Measurements from ENCODE around the gene RPRD1B. TPM values are rescaled to one million over a fixed set of nuclear protein-coding genes. Genes with fewer than 3 reads are reported as not detected.

RPRD1B gene
- total and polyA plus RNA-seq, 2 of the 13 experiments (the other 11 are each of a cell fraction or from before 2014, with no cell fraction given), result 31.1 to 41.5 TPM

DNA sequence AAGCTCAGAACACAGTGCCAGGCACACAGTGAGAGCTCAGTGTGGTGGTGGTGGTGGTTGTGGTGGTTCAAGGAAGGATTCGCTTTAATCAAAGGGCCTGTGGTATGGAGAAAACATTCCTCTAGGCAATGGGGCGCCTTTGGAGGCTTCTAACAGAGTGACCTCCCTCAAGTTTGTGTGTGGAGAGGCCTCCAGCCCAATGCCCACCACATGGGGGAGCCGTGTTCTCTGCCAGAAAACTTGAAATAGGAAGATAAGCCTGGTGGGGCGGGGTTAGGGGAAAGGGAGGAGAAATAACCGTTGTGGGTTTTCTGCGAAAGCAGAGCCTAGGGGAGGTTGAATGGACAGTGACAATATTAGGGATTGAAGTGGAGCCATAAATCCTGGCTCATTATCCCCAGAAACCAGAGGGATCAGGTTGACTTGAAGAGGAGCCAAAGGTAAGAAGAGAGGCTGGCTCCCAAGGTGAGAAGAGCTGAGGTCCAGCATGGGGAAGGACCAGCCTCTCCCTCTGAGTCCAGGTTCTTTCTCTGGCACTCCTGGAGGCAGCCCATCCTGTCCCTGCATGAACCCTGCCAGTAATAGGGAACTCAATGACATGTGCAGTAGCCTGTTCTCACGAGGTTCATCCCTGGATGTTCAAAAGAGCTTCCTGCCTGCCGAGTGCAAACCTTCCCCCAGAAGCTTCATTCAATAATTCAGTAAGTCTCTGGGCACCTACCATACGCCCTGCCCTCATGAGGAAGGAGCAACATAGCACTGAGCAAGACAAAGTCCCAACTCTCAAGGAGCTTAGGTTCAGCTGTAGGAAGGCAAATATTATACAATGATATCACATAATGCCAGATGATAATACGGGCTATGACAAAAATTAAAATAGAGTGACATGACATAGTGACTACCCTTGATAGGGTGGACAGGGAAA is 80.1 kb downstream of the RPRD1B start (continued):
- TF ChIP-seq, protein P1, sequence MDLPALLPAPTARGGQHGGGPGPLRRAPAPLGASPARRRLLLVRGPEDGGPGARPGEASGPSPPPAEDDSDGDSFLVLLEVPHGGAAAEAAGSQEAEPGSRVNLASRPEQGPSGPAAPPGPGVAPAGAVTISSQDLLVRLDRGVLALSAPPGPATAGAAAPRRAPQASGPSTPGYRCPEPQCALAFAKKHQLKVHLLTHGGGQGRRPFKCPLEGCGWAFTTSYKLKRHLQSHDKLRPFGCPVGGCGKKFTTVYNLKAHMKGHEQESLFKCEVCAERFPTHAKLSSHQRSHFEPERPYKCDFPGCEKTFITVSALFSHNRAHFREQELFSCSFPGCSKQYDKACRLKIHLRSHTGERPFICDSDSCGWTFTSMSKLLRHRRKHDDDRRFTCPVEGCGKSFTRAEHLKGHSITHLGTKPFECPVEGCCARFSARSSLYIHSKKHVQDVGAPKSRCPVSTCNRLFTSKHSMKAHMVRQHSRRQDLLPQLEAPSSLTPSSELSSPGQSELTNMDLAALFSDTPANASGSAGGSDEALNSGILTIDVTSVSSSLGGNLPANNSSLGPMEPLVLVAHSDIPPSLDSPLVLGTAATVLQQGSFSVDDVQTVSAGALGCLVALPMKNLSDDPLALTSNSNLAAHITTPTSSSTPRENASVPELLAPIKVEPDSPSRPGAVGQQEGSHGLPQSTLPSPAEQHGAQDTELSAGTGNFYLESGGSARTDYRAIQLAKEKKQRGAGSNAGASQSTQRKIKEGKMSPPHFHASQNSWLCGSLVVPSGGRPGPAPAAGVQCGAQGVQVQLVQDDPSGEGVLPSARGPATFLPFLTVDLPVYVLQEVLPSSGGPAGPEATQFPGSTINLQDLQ (CRISPR knock-in tag; IDR thresholded peaks at IDR 0.05), result no peak
- TF ChIP-seq ZNF432 (CRISPR knock-in tag; IDR thresholded peaks at IDR 0.05; ENCODE audit: borderline replicate concordance) (no peak), ZNF724P (CRISPR knock-in tag; IDR thresholded peaks at IDR 0.05; ENCODE audit: borderline replicate concordance) (no peak), ZNF678 (CRISPR knock-in tag; IDR thresholded peaks at IDR 0.05) (no peak), POLR2A (IDR thresholded peaks at IDR 0.05; ENCODE audit: insufficient read depth in 1 of 2, low read depth in 2 of 2, low read length in 2 of 2) (no peak), ZSCAN20 (CRISPR knock-in tag; IDR thresholded peaks at IDR 0.05; ENCODE audit: borderline replicate concordance) (no peak), TBL1XR1 (IDR thresholded peaks at IDR 0.05; ENCODE audit: borderline replicate concordance, low read length, partially characterized antibody) (no peak), NR2F6 (IDR thresholded peaks at IDR 0.05) (peak; percentile 34; the same call in 1 of the 2 replicates), NR2F6 (CRISPR knock-in tag; IDR thresholded peaks at IDR 0.05) (no peak), ETV5 (CRISPR knock-in tag; IDR thresholded peaks at IDR 0.05; ENCODE audit: borderline replicate concordance) (0 out of 2 replicates have a peak, but pooled peaks have one; percentile 15), PITX1 (CRISPR knock-in tag; IDR thresholded peaks at IDR 0.05) (no peak), SRSF1 (optimal IDR thresholded peaks at IDR 0.05; ENCODE audit: low read depth, low read length) (no peak), NR2F1 (CRISPR knock-in tag; IDR thresholded peaks at IDR 0.05) (no peak), ZNF367 (CRISPR knock-in tag; IDR thresholded peaks at IDR 0.05; ENCODE audit: borderline replicate concordance) (no peak), ZNF20 (CRISPR knock-in tag; IDR thresholded peaks at IDR 0.05) (no peak), MIER3 (CRISPR knock-in tag; IDR thresholded peaks at IDR 0.05; ENCODE audit: borderline replicate concordance) (no peak), KLF13 (CRISPR knock-in tag; IDR thresholded peaks at IDR 0.05) (no peak), JUNB (CRISPR knock-in tag; IDR thresholded peaks at IDR 0.05; ENCODE audit: borderline replicate concordance) (no peak), ZNF121 (CRISPR knock-in tag; IDR thresholded peaks at IDR 0.05) (no peak)
- TF ChIP-seq, protein P2, sequence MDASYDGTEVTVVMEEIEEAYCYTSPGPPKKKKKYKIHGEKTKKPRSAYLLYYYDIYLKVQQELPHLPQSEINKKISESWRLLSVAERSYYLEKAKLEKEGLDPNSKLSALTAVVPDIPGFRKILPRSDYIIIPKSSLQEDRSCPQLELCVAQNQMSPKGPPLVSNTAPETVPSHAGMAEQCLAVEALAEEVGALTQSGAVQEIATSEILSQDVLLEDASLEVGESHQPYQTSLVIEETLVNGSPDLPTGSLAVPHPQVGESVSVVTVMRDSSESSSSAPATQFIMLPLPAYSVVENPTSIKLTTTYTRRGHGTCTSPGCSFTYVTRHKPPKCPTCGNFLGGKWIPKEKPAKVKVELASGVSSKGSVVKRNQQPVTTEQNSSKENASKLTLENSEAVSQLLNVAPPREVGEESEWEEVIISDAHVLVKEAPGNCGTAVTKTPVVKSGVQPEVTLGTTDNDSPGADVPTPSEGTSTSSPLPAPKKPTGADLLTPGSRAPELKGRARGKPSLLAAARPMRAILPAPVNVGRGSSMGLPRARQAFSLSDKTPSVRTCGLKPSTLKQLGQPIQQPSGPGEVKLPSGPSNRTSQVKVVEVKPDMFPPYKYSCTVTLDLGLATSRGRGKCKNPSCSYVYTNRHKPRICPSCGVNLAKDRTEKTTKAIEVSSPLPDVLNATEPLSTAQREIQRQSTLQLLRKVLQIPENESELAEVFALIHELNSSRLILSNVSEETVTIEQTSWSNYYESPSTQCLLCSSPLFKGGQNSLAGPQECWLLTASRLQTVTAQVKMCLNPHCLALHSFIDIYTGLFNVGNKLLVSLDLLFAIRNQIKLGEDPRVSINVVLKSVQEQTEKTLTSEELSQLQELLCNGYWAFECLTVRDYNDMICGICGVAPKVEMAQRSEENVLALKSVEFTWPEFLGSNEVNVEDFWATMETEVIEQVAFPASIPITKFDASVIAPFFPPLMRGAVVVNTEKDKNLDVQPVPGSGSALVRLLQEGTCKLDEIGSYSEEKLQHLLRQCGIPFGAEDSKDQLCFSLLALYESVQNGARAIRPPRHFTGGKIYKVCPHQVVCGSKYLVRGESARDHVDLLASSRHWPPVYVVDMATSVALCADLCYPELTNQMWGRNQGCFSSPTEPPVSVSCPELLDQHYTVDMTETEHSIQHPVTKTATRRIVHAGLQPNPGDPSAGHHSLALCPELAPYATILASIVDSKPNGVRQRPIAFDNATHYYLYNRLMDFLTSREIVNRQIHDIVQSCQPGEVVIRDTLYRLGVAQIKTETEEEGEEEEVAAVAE (CRISPR knock-in tag; IDR thresholded peaks at IDR 0.05; ENCODE audit: borderline replicate concordance), result no peak
- TF ChIP-seq, protein P3, sequence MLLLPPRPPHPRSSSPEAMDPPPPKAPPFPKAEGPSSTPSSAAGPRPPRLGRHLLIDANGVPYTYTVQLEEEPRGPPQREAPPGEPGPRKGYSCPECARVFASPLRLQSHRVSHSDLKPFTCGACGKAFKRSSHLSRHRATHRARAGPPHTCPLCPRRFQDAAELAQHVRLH (CRISPR knock-in tag; IDR thresholded peaks at IDR 0.05; ENCODE audit: borderline replicate concordance, low read depth), result no peak
- TF ChIP-seq, protein P4, sequence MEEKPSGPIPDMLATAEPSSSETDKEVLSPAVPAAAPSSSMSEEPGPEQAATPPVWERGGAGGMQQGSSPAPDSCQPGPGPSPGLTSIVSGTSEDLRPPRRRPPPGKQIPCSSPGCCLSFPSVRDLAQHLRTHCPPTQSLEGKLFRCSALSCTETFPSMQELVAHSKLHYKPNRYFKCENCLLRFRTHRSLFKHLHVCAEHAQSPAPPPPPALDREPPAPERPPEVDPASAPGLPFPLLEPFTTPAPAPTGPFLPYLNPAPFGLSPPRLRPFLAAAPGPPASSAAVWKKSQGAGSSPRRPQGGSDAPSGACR (CRISPR knock-in tag; IDR thresholded peaks at IDR 0.05), result no peak
